Panc1 (cell line): ENCODE measurements around the gene LTB. TPM values are rescaled to one million over a fixed set of nuclear protein-coding genes. Genes with fewer than 3 reads are reported as not detected.

Experiments used
- ATAC-seq: fragments of 200-7000 bp; cut with Tn5 transposase; 2 replicates; pipeline ENCODE4 v1.9.1; 2020; ENCODE audit warnings: mild to moderate bottlenecking, moderate library complexity
- BruUV-seq: library from RNA; stranded (reverse); fragments of 400-500 nt; replicated peaks from 2 replicates; lab custom pipeline; 2021; lab: Mats Ljungman, UMichigan
- CTCF ChIA-PET: fragments of 300-600 bp; sonication (Branson Sonifier 250); formaldehyde crosslinking; loops from one replicate; lab custom pipeline; 2022; ENCODE audit warnings: antibody characterized with exemption; lab: Charles Lee
- POLR2A ChIA-PET: fragments of 300-600 bp; sonication (Branson Sonifier 250); formaldehyde crosslinking; loops from one replicate; lab custom pipeline; 2022; ENCODE audit warnings: antibody characterized with exemption; lab: Charles Lee
- DNase-seq: peaks from one replicate; pipeline ENCODE4 v3.0.0-alpha.2; 2010; ENCODE audit warnings: low read depth, low spot score
- H3K27ac ChIP-seq: 2 replicates; pipeline ENCODE4 v1.5.1; 2011; ENCODE audit warnings: mild to moderate bottlenecking, low read length, inconsistent platforms
- H3K27me3 ChIP-seq: fragments of 200-500 bp; sonication (Bioruptor generic); 2 replicates; pipeline ENCODE4 v1.6.0; 2014; ENCODE audit warnings: low read length, inconsistent platforms; ENCODE audit not compliant: control insufficient read depth, insufficient read depth
- H3K36me3 ChIP-seq: fragments of 200-500 bp; sonication (Bioruptor generic); 2 replicates; pipeline ENCODE4 v1.5.1; 2014; ENCODE audit warnings: inconsistent platforms, mild to moderate bottlenecking, low read length, moderate library complexity; ENCODE audit not compliant: control insufficient read depth, insufficient read depth
- H3K4me1 ChIP-seq: 2 replicates; pipeline ENCODE4 v1.5.1; 2011; ENCODE audit warnings: inconsistent platforms, mild to moderate bottlenecking, low read length, moderate library complexity; ENCODE audit not compliant: control insufficient read depth, insufficient read depth
- H3K4me3 ChIP-seq, 2 experiments: 2 replicates each; pipeline ENCODE4 v1.5.1; 2011 to 2012; ENCODE audit warnings: low read depth in 2 of 2, low read length in 2 of 2, mild to moderate bottlenecking in 2 of 2, inconsistent platforms in 1 of 2, moderate library complexity in 1 of 2
- H3K9me3 ChIP-seq: fragments of 200-500 bp; sonication (Bioruptor generic); 2 replicates; pipeline ENCODE4 v1.5.1; 2014; ENCODE audit warnings: low read depth, mild to moderate bottlenecking, inconsistent platforms, low read length, moderate library complexity; ENCODE audit not compliant: control insufficient read depth, insufficient read depth
- POLR2AphosphoS5 ChIP-seq: IDR thresholded peaks from 2 replicates; pipeline ENCODE4 v1.6.1; 2012; ENCODE audit warnings: mild to moderate bottlenecking, low read depth, low read length, moderate library complexity
- SIN3A ChIP-seq: IDR thresholded peaks from 2 replicates; pipeline ENCODE4 v1.6.1; 2012; ENCODE audit warnings: low read depth, mild to moderate bottlenecking, low read length, moderate library complexity, borderline replicate concordance; ENCODE audit not compliant: insufficient read depth
- TCF7L2 ChIP-seq: IDR thresholded peaks from 2 replicates; pipeline ENCODE4 v1.6.1; 2011; ENCODE audit warnings: mild to moderate bottlenecking, low read depth, low read length, inconsistent platforms
- in situ Hi-C: cut with HindIII; loops from 2 replicates; pipeline ENCODE4 v1.10.0; 2016; ENCODE audit warnings: low sequenced_read_pairs, low pct_unique_long_range_greater_than_20kb
- intact Hi-C: fragments of 100-400 bp; cut with micrococcal nuclease; formaldehyde crosslinking; loops from one replicate; pipeline ENCODE4 v1.10.0; 2022; ENCODE audit not compliant: unreplicated experiment
- total RNA-seq: library from RNA; stranded (reverse); gene quantifications from one replicate; pipeline ENCODE4 v1.2.1, GENCODE V29; 2021; ENCODE audit not compliant: unreplicated experiment
- TF ChIP-seq, protein P1 (sequence below), 2 experiments: IDR thresholded peaks; 2 replicates each; pipeline ENCODE4 v1.6.1; 2011 to 2012; ENCODE audit warnings: low read depth in 2 of 2, control low read depth in 1 of 2, low read length in 1 of 2, mild to moderate bottlenecking in 1 of 2, moderate library complexity in 1 of 2; ENCODE audit not compliant: insufficient read depth in 1 of 2
- TF ChIP-seq, protein P2 (sequence below): fragments of 450-650 bp; IDR thresholded peaks from 2 replicates; pipeline ENCODE4 v1.5.1; 2017; ENCODE audit warnings: mild to moderate bottlenecking

Gene LTB
- total RNA-seq, 1 experiment from 2014 or later: 3.7 TPM

DNA sequence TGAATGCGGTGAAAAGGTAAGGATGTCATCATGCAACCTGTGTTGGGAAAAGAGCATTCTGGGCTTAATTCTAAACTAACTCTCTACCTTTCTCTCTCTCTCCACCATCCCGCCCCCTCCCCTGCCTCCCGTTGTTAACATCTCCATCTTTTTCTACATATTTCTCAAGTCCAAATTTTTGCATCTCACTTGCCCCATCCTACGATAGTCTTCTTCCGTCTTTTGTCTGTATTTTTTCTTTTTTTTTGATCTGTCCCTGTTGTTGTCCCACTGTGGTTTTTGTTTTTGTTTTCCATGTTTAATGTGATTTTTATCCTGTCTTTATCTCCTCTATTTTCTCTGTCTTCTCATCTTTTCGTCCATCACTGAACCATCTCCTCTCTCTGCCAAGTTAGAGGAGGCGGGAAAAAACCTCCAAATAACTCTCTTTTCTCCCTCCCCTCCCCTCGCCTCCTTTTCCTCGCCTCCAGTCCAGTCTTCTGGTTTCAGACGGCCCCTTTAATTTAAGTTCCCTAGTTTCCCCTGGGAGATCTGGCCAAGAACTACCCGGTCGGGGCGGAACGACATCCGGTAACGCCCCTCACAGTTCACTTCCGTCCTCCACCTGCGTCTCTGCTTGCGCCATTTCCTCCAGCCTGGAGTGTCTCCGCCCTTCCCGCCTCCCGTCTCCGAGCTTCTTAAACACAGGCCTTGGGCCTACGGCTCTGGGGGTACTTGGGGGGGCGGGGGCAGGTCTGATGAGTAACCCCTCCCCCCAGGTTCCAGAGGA, 35.1 kb downstream of the LTB start, which contains the start of gene NFKBIL1:
TSS of gene NFKBIL1 (plus strand) at position 651 of the 769 bp plus-strand sequence. CDS start at position 738, 87 bp downstream.
- peak; percentile 94 for ATAC-seq
- peak; percentile 78 for DNase-seq
- POLR2A ChIA-PET: interaction anchor here (0.5 to 0.6 kb wide), 3 partner anchors 44 to 227 kb away, joined by 3 to 8 read pairs (median 7); no protein-coding TSS in a partner anchor
- H3K27ac ChIP-seq: peak within 1 kb of the TSS; percentile 96
- H3K36me3 ChIP-seq: no peaks in the 10 kb centered on the region
- CTCF ChIA-PET: interaction anchor here (0.5 to 4.2 kb wide), 5 partner anchors 33 to 233 kb away, joined by 3 to 37 read pairs (median 5); no protein-coding TSS in a partner anchor
- no peaks in the 10 kb centered on the region for H3K9me3 ChIP-seq
- H3K4me1 ChIP-seq: peaks cover 12% of the 10 kb centered on the region
- TF ChIP-seq POLR2AphosphoS5: peak; percentile 85
- TF ChIP-seq, protein P1, sequence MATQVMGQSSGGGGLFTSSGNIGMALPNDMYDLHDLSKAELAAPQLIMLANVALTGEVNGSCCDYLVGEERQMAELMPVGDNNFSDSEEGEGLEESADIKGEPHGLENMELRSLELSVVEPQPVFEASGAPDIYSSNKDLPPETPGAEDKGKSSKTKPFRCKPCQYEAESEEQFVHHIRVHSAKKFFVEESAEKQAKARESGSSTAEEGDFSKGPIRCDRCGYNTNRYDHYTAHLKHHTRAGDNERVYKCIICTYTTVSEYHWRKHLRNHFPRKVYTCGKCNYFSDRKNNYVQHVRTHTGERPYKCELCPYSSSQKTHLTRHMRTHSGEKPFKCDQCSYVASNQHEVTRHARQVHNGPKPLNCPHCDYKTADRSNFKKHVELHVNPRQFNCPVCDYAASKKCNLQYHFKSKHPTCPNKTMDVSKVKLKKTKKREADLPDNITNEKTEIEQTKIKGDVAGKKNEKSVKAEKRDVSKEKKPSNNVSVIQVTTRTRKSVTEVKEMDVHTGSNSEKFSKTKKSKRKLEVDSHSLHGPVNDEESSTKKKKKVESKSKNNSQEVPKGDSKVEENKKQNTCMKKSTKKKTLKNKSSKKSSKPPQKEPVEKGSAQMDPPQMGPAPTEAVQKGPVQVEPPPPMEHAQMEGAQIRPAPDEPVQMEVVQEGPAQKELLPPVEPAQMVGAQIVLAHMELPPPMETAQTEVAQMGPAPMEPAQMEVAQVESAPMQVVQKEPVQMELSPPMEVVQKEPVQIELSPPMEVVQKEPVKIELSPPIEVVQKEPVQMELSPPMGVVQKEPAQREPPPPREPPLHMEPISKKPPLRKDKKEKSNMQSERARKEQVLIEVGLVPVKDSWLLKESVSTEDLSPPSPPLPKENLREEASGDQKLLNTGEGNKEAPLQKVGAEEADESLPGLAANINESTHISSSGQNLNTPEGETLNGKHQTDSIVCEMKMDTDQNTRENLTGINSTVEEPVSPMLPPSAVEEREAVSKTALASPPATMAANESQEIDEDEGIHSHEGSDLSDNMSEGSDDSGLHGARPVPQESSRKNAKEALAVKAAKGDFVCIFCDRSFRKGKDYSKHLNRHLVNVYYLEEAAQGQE (IDR thresholded peaks at IDR 0.05; ENCODE audit: insufficient read depth in 1 of 2, low read depth in 2 of 2, low read length in 1 of 2): no peak
- TF ChIP-seq TCF7L2: peak; percentile 40; the same call in 1 of the 2 replicates
- TF ChIP-seq, protein P2, sequence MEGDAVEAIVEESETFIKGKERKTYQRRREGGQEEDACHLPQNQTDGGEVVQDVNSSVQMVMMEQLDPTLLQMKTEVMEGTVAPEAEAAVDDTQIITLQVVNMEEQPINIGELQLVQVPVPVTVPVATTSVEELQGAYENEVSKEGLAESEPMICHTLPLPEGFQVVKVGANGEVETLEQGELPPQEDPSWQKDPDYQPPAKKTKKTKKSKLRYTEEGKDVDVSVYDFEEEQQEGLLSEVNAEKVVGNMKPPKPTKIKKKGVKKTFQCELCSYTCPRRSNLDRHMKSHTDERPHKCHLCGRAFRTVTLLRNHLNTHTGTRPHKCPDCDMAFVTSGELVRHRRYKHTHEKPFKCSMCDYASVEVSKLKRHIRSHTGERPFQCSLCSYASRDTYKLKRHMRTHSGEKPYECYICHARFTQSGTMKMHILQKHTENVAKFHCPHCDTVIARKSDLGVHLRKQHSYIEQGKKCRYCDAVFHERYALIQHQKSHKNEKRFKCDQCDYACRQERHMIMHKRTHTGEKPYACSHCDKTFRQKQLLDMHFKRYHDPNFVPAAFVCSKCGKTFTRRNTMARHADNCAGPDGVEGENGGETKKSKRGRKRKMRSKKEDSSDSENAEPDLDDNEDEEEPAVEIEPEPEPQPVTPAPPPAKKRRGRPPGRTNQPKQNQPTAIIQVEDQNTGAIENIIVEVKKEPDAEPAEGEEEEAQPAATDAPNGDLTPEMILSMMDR: no peak; the same call in none of the 2 replicates
- 0 out of 2 replicates have a peak, but pooled peaks have one; percentile 74 for TF ChIP-seq SIN3A
- no peaks in the 10 kb centered on the region for H3K27me3 ChIP-seq
- H3K4me3 ChIP-seq: peak within 1 kb of the TSS; percentile 60 to 80
- no TSS peak for BruUV-seq
- in situ Hi-C loops (no loop called here), intact Hi-C loops (loop anchor here (1.0 kb wide), 1 partner anchor 51 kb away; no protein-coding TSS in a partner anchor)

DNA sequence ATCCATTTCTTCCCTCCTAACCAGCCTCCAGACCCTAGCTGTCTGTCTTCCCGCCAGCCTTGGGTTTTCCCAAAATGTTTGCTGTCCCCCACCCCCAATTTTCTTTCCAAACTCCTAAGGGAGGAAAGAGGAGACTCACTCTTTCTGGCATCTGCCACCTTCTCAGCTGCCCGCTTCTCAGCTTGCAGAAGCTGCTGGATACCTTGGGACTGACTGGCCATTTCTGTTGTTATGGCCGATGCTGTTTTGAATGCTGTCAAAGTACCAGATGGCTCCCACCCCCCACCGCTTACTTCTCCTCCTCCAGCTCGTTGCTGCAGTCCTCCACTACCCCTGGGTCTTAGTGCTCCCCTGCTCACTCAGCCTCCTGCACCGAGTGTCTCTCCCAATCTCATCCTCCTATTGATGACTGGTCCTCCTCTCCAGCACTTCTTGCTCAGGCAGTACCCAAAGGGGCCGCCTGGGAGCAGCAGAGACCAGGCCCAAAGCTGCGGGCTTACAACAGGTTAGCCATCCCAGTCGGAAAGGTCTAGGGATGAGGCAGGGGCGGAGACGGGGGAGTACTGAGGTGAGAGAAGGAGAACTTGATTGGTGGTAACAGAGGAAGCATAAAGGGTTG, 35.8 kb downstream of the LTB start, which contains the start of gene ATP6V1G2:
TSS of gene ATP6V1G2 (minus strand) at position 270 of the 619 bp plus-strand sequence. CDS start at position 221, 49 bp downstream.
- CTCF ChIA-PET: interaction anchor here (0.5 to 4.2 kb wide), 5 partner anchors 34 to 234 kb away, joined by 3 to 37 read pairs (median 3); no protein-coding TSS in a partner anchor
- intact Hi-C loops: loop anchor here (1.0 kb wide), 1 partner anchor 52 kb away; no protein-coding TSS in a partner anchor
- Histone ChIP-seq H3K4me3 (peak within 1 kb of the TSS; percentile 60 to 80), H3K36me3 (peaks cover 2% of the 10 kb centered on the region; the same call in 1 of the 2 replicates), H3K27ac (peak within 1 kb of the TSS; percentile 96), H3K4me1 (peaks cover 12% of the 10 kb centered on the region), H3K9me3 (no peaks in the 10 kb centered on the region), H3K27me3 (no peaks in the 10 kb centered on the region)
- in situ Hi-C loops: no loop called here
- ATAC-seq (peak; percentile 75), DNase-seq (peak; percentile 85)
- POLR2A ChIA-PET: interaction anchor here (0.5 to 0.6 kb wide), 3 partner anchors 163 to 228 kb away, joined by 3 to 7 read pairs (median 3); no protein-coding TSS in a partner anchor
- TF ChIP-seq SIN3A: peak; percentile 68; the same call in 1 of the 2 replicates
- TF ChIP-seq, protein P2: peak; percentile 98
- no peak for TF ChIP-seq POLR2AphosphoS5
- BruUV-seq: no TSS peak
